Measurements from ENCODE around the gene C1orf74. TPM values are rescaled to one million over a fixed set of nuclear protein-coding genes. Genes with fewer than 3 reads are reported as not detected.

Gene C1orf74
- 0.95 TPM for polyA plus RNA-seq (2013, experiment 1 of 2)
- 0.96 TPM for polyA plus RNA-seq (2013, experiment 2 of 2)

- Histone ChIP-seq H3K18ac (ENCODE audit: low read depth in 1 of 2, low read length in 2 of 2) (peak within 1 kb of the TSS; percentile 74 to 90), H2AFZ (ENCODE audit: low read depth, low read length) (peak within 1 kb of the TSS; percentile 78), H2AK5ac (ENCODE audit: low read length, severe bottlenecking) (peak within 1 kb of the TSS; percentile 41), H3K23ac (ENCODE audit: low read length in 2 of 2) (no peak within 1 kb of the TSS), H2BK15ac (ENCODE audit: low read depth, poor library complexity, severe bottlenecking) (no peak within 1 kb of the TSS), H3K4me2 (ENCODE audit: low read length, poor library complexity, severe bottlenecking) (peak within 1 kb of the TSS; percentile 78), H2BK5ac (ENCODE audit: low read depth, low read length, poor library complexity, severe bottlenecking) (peak within 1 kb of the TSS; percentile 24), H3K27ac (ENCODE audit: low read length, poor library complexity, severe bottlenecking) (peak within 1 kb of the TSS; percentile 53), H3K27me3 (ENCODE audit: control insufficient read depth in 1 of 2, insufficient read depth in 1 of 2, low read length in 2 of 2) (peaks cover 0 to 28% of the 10 kb centered on the region in 2 experiments), H3K36me3 (ENCODE audit: control insufficient read depth in 1 of 2, insufficient read depth in 2 of 2, low read depth in 1 of 2, low read length in 2 of 2) (peaks cover 0 to 8% of the 10 kb centered on the region in 2 experiments), H2BK120ac (ENCODE audit: low read depth, low read length) (no peak within 1 kb of the TSS), H3K4ac (ENCODE audit: low read depth in 1 of 2, low read length in 2 of 2) (peak within 1 kb of the TSS; percentile 5 to 87), H3K4me1 (ENCODE audit: control insufficient read depth, insufficient read depth, low read depth, low read length) (peaks cover 8% of the 10 kb centered on the region), H3K79me1 (replicated peaks; ENCODE audit: low read length, poor library complexity, severe bottlenecking) (peaks cover 30% of the 10 kb centered on the region), H3K9ac (ENCODE audit: low read length) (peak within 1 kb of the TSS; percentile 97), H4K91ac (ENCODE audit: low read length) (peak within 1 kb of the TSS; percentile 30), H3K9me3 (ENCODE audit: control insufficient read depth, low read length) (no peaks in the 10 kb centered on the region), H3K4me3 (ENCODE audit: insufficient read depth in 1 of 2, low read depth in 1 of 2, low read length in 2 of 2) (peak within 1 kb of the TSS; percentile 77 to 98), H3K14ac (ENCODE audit: low read length in 2 of 2) (no peak within 1 kb of the TSS), H4K8ac (ENCODE audit: low read length) (peak within 1 kb of the TSS; percentile 93), H2BK12ac (ENCODE audit: low read length in 2 of 2) (no peak within 1 kb of the TSS)
- WGBS, result 2% methylated on average over 46 of the region's 48 CpGs
- DNase-seq, result peak; percentile 97
Measured at GRCh38 chr1:209784265-209785169, at the start of gene C1orf74. Gene C1orf74, minus strand, starts transcription at chr1:209784559. Its CDS starts 925 bp downstream, at chr1:209783634.

- Histone ChIP-seq H2BK120ac (ENCODE audit: low read depth, low read length) (no peak overlapping the region), H3K36me3 (ENCODE audit: control insufficient read depth in 1 of 2, insufficient read depth in 2 of 2, low read depth in 1 of 2, low read length in 2 of 2) (peaks cover 9 to 64% of the 10 kb centered on the region in 2 experiments), H2BK5ac (ENCODE audit: low read depth, low read length, poor library complexity, severe bottlenecking) (no peak overlapping the region), H4K8ac (ENCODE audit: low read length) (no peak overlapping the region), H3K14ac (ENCODE audit: low read length in 2 of 2) (no peak overlapping the region), H3K9ac (ENCODE audit: low read length) (peak overlapping the region; percentile 70), H3K4me1 (ENCODE audit: control insufficient read depth, insufficient read depth, low read depth, low read length) (peaks cover 4% of the 10 kb centered on the region), H2AK5ac (ENCODE audit: low read length, severe bottlenecking) (no peak overlapping the region), H3K9me3 (ENCODE audit: control insufficient read depth, low read length) (no peaks in the 10 kb centered on the region), H2BK15ac (ENCODE audit: low read depth, poor library complexity, severe bottlenecking) (no peak overlapping the region), H3K4me2 (ENCODE audit: low read length, poor library complexity, severe bottlenecking) (no peak overlapping the region), H3K27me3 (ENCODE audit: control insufficient read depth in 1 of 2, insufficient read depth in 1 of 2, low read length in 2 of 2) (no peaks in the 10 kb centered on the region), H2AFZ (ENCODE audit: low read depth, low read length) (no peak overlapping the region), H3K79me1 (replicated peaks; ENCODE audit: low read length, poor library complexity, severe bottlenecking) (peaks cover 19% of the 10 kb centered on the region), H2BK12ac (ENCODE audit: low read length in 2 of 2) (no peak overlapping the region), H3K4me3 (ENCODE audit: insufficient read depth in 1 of 2, low read depth in 1 of 2, low read length in 2 of 2) (peak overlapping the region in 1 of 2 experiments; percentile 42), H3K27ac (ENCODE audit: low read length, poor library complexity, severe bottlenecking) (no peak overlapping the region), H3K23ac (ENCODE audit: low read length in 2 of 2) (no peak overlapping the region), H3K4ac (ENCODE audit: low read depth in 1 of 2, low read length in 2 of 2) (no peak overlapping the region), H3K18ac (ENCODE audit: low read depth in 1 of 2, low read length in 2 of 2) (no peak overlapping the region), H4K91ac (ENCODE audit: low read length) (no peak overlapping the region)
- DNase-seq, result no peak
- WGBS, result no CpG with 5 or more reads among the region's 1 CpG
Measured at GRCh38 chr1:209831615-209832014, 47.3 kb upstream of the C1orf74 start.

- H2BK120ac ChIP-seq (ENCODE audit: low read depth, low read length), result no peak overlapping the region
- peak overlapping the region; percentile 70 for H3K9ac ChIP-seq (ENCODE audit: low read length)
- H3K14ac ChIP-seq (ENCODE audit: low read length in 2 of 2), result no peak overlapping the region
- 95% methylated on average over 3 of the region's 3 CpGs for WGBS
- no peak overlapping the region for H4K91ac ChIP-seq (ENCODE audit: low read length)
- H3K23ac ChIP-seq (ENCODE audit: low read length in 2 of 2), result no peak overlapping the region
- peaks cover 9 to 57% of the 10 kb centered on the region in 2 experiments for H3K36me3 ChIP-seq (ENCODE audit: control insufficient read depth in 1 of 2, insufficient read depth in 2 of 2, low read depth in 1 of 2, low read length in 2 of 2)
- H3K9me3 ChIP-seq (ENCODE audit: control insufficient read depth, low read length), result no peaks in the 10 kb centered on the region
- H3K4ac ChIP-seq (ENCODE audit: low read depth in 1 of 2, low read length in 2 of 2), result no peak overlapping the region
- H2BK5ac ChIP-seq (ENCODE audit: low read depth, low read length, poor library complexity, severe bottlenecking), result no peak overlapping the region
- no peak overlapping the region for H2AK5ac ChIP-seq (ENCODE audit: low read length, severe bottlenecking)
- no peak overlapping the region for H3K4me2 ChIP-seq (ENCODE audit: low read length, poor library complexity, severe bottlenecking)
- H3K27ac ChIP-seq (ENCODE audit: low read length, poor library complexity, severe bottlenecking), result no peak overlapping the region
- H3K27me3 ChIP-seq (ENCODE audit: control insufficient read depth in 1 of 2, insufficient read depth in 1 of 2, low read length in 2 of 2), result no peaks in the 10 kb centered on the region
- no peak overlapping the region for H4K8ac ChIP-seq (ENCODE audit: low read length)
- no peak overlapping the region for H2AFZ ChIP-seq (ENCODE audit: low read depth, low read length)
- no peak for DNase-seq
- no peak overlapping the region for H2BK12ac ChIP-seq (ENCODE audit: low read length in 2 of 2)
- H3K4me1 ChIP-seq (ENCODE audit: control insufficient read depth, insufficient read depth, low read depth, low read length), result peaks cover 4% of the 10 kb centered on the region
- peak overlapping the region in 1 of 2 experiments; percentile 42 for H3K4me3 ChIP-seq (ENCODE audit: insufficient read depth in 1 of 2, low read depth in 1 of 2, low read length in 2 of 2)
- no peak overlapping the region for H2BK15ac ChIP-seq (ENCODE audit: low read depth, poor library complexity, severe bottlenecking)
- H3K18ac ChIP-seq (ENCODE audit: low read depth in 1 of 2, low read length in 2 of 2), result no peak overlapping the region
- peaks cover 17% of the 10 kb centered on the region for H3K79me1 ChIP-seq (replicated peaks; ENCODE audit: low read length, poor library complexity, severe bottlenecking)
Measured at GRCh38 chr1:209830722-209831121, 46.4 kb upstream of the C1orf74 start.

- Histone ChIP-seq H2AFZ (ENCODE audit: low read depth, low read length) (no peak overlapping the region), H2BK15ac (ENCODE audit: low read depth, poor library complexity, severe bottlenecking) (no peak overlapping the region), H3K14ac (ENCODE audit: low read length in 2 of 2) (no peak overlapping the region), H3K18ac (ENCODE audit: low read depth in 1 of 2, low read length in 2 of 2) (no peak overlapping the region), H3K4ac (ENCODE audit: low read depth in 1 of 2, low read length in 2 of 2) (no peak overlapping the region), H3K4me1 (ENCODE audit: control insufficient read depth, insufficient read depth, low read depth, low read length) (peaks cover 4% of the 10 kb centered on the region), H3K79me1 (replicated peaks; ENCODE audit: low read length, poor library complexity, severe bottlenecking) (peaks cover 15% of the 10 kb centered on the region), H2BK5ac (ENCODE audit: low read depth, low read length, poor library complexity, severe bottlenecking) (no peak overlapping the region), H3K9ac (ENCODE audit: low read length) (peak overlapping the region; percentile 70), H3K23ac (ENCODE audit: low read length in 2 of 2) (no peak overlapping the region), H3K27ac (ENCODE audit: low read length, poor library complexity, severe bottlenecking) (no peak overlapping the region), H2BK120ac (ENCODE audit: low read depth, low read length) (no peak overlapping the region), H3K36me3 (ENCODE audit: control insufficient read depth in 1 of 2, insufficient read depth in 2 of 2, low read depth in 1 of 2, low read length in 2 of 2) (peaks cover 6 to 47% of the 10 kb centered on the region in 2 experiments), H4K8ac (ENCODE audit: low read length) (no peak overlapping the region), H3K4me3 (ENCODE audit: insufficient read depth in 1 of 2, low read depth in 1 of 2, low read length in 2 of 2) (peak overlapping the region in 1 of 2 experiments; percentile 99), H3K9me3 (ENCODE audit: control insufficient read depth, low read length) (no peaks in the 10 kb centered on the region), H3K27me3 (ENCODE audit: control insufficient read depth in 1 of 2, insufficient read depth in 1 of 2, low read length in 2 of 2) (no peaks in the 10 kb centered on the region), H4K91ac (ENCODE audit: low read length) (no peak overlapping the region), H3K4me2 (ENCODE audit: low read length, poor library complexity, severe bottlenecking) (no peak overlapping the region), H2AK5ac (ENCODE audit: low read length, severe bottlenecking) (no peak overlapping the region), H2BK12ac (ENCODE audit: low read length in 2 of 2) (no peak overlapping the region)
- WGBS, result 100% methylated on average over 2 of the region's 2 CpGs
- DNase-seq, result no peak
Measured at GRCh38 chr1:209829716-209830115, 45.4 kb upstream of the C1orf74 start.
